ENCODE measurements around the gene NCOR1. TPM values are rescaled to one million over a fixed set of nuclear protein-coding genes. Genes with fewer than 3 reads are reported as not detected.
"Not testable (repeated sequence)": the region's sequence is repeated elsewhere in the genome, so short reads cannot be mapped to it uniquely, and the experiment has no call there.

NCOR1 gene
- total RNA-seq, 1 donor from 2014 or later: 81.0 TPM

DNA sequence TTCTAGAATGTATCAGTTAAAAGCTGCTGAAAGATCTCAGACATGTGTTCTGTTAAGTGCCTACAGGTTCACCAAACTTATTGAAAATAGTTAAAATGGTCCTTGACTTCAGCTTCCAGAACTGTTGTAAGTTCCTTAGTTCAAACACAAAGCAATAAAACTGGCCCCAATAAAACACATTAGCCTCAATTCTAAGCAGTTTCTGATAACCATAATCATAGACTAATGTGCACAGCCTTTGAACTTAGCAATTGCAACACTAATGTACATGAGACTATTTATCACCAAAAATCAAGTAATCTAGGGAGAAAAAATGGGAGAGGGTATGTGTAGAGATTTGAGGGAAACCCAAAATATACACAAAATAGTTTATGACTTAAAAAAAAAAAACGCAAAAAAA lies 17.1 kb upstream of the NCOR1 start:
- H3K27me3 ChIP-seq: no peaks in the 10 kb centered on the region
- no peak for DNase-seq (ENCODE audit: low spot score in 2 of 2)
- TF ChIP-seq, protein P1, sequence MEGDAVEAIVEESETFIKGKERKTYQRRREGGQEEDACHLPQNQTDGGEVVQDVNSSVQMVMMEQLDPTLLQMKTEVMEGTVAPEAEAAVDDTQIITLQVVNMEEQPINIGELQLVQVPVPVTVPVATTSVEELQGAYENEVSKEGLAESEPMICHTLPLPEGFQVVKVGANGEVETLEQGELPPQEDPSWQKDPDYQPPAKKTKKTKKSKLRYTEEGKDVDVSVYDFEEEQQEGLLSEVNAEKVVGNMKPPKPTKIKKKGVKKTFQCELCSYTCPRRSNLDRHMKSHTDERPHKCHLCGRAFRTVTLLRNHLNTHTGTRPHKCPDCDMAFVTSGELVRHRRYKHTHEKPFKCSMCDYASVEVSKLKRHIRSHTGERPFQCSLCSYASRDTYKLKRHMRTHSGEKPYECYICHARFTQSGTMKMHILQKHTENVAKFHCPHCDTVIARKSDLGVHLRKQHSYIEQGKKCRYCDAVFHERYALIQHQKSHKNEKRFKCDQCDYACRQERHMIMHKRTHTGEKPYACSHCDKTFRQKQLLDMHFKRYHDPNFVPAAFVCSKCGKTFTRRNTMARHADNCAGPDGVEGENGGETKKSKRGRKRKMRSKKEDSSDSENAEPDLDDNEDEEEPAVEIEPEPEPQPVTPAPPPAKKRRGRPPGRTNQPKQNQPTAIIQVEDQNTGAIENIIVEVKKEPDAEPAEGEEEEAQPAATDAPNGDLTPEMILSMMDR (IDR thresholded peaks at IDR 0.05): no peak
- H3K4me1 ChIP-seq: no peaks in the 10 kb centered on the region
- H3K9me3 ChIP-seq: no peaks in the 10 kb centered on the region
- H3K27ac ChIP-seq: no peak overlapping the region
- intact Hi-C loops (cut with DNase I): no loop called here
- peaks cover 0 to 5% of the 10 kb centered on the region in 2 donors for H3K36me3 ChIP-seq
- no peak overlapping the region for H3K4me3 ChIP-seq

DNA sequence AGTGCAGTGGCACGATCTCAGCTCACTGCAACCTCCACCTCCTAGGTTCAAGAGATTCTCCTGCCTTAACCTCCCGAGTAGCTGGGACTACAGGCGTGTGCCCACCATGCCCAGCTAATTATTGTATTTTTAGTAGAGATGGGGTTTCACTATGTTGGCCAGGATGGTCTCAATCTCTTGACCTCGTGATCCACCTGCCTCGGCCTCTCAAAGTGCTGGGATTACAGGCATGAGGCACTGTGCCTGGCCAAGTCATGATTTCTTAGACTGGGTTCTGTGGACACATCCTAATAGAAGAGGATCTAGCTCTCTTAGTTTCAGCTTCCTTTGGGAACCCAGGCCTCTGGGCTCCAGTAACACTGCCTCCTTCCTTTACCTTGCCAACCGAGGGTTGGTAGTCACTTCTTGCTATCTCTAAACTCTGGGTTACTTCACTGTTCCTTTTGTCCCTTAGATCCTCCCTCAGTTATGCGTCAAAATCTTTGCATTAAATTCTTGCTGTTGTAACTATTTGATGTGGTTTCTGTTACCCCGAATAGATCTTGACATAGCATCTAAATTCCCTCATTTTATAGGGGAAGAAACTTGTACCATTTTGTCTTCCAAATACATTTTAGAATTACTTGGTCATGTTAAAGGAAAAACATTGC lies 14.7 kb upstream of the NCOR1 start:
- H3K9me3 ChIP-seq; intact Hi-C loops (cut with DNase I); H3K4me1 ChIP-seq; H3K36me3 ChIP-seq; H3K4me3 ChIP-seq; H3K27me3 ChIP-seq; H3K27ac ChIP-seq; DNase-seq (ENCODE audit: low spot score in 2 of 2): not testable (repeated sequence)

DNA sequence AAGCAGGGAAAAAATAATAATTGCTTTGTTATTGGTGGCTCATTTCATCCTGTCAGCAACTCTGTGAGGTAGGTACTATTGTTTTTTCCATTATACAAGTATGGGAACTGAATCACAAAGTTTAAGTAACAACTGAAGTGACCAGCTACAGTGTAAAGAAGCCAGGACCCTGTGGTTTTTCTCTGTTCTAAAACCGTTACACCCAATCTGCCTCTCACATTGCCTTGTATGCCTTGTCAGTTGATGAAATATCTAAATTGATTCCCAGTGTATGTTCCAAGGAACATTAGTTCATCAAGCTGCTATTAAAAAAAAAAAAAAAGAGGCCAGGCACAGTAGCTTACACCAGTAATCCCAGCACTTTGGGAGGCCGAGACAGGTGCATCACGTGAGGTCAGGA lies 7.1 kb upstream of the NCOR1 start:
- Histone ChIP-seq H3K4me1 (peaks cover 0 to 2% of the 10 kb centered on the region in 2 donors), H3K27me3 (no peaks in the 10 kb centered on the region), H3K36me3 (no peaks in the 10 kb centered on the region), H3K9me3 (no peaks in the 10 kb centered on the region), H3K27ac (no peak overlapping the region), H3K4me3 (no peak overlapping the region)
- intact Hi-C loops (cut with DNase I): no loop called here
- TF ChIP-seq, protein P1 (IDR thresholded peaks at IDR 0.05): no peak
- no peak for DNase-seq (ENCODE audit: low spot score in 2 of 2)

DNA sequence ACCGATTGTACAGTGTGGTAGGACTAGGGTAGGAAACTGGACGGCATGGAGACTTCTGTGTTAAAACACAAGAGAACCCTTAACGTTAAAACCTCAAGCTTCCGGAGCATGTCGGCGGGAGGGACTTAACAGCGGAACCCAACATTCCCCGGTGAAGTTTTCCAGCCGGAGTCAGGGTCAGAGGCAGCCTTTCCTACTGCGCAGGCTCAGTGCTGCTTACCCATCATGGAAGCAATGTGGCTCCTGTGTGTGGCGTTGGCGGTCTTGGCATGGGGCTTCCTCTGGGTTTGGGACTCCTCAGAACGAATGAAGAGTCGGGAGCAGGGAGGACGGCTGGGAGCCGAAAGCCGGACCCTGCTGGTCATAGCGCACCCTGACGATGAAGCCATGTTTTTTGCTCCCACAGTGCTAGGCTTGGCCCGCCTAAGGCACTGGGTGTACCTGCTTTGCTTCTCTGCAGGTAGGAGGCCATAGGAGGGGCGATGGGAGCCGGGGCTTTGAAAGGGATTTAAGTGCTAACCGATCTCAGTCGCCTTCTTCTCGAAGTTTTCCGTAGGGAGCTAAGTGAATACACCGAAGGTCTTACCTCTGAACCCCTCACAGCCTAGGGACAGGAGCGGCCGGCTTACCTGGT lies 1.8 kb upstream of the NCOR1 start, which contains the start of gene PIGL:
PIGL (plus strand) TSS at position 209 of the 634 bp plus-strand sequence; CDS start at position 226, 17 bp downstream.
- intact Hi-C loops (cut with DNase I): no loop called here
- no peaks in the 10 kb centered on the region for H3K9me3 ChIP-seq
- H3K27ac ChIP-seq: peak within 1 kb of the TSS; percentile 95 to 98
- peak within 1 kb of the TSS; percentile 84 to 97 for H3K4me3 ChIP-seq
- peak; percentile 53 to 94 for DNase-seq (ENCODE audit: low spot score in 2 of 2)
- peaks cover 0 to 12% of the 10 kb centered on the region in 2 donors for H3K4me1 ChIP-seq
- H3K27me3 ChIP-seq: no peaks in the 10 kb centered on the region
- no peaks in the 10 kb centered on the region for H3K36me3 ChIP-seq
- TF ChIP-seq, protein P1 (IDR thresholded peaks at IDR 0.05): no peak

DNA sequence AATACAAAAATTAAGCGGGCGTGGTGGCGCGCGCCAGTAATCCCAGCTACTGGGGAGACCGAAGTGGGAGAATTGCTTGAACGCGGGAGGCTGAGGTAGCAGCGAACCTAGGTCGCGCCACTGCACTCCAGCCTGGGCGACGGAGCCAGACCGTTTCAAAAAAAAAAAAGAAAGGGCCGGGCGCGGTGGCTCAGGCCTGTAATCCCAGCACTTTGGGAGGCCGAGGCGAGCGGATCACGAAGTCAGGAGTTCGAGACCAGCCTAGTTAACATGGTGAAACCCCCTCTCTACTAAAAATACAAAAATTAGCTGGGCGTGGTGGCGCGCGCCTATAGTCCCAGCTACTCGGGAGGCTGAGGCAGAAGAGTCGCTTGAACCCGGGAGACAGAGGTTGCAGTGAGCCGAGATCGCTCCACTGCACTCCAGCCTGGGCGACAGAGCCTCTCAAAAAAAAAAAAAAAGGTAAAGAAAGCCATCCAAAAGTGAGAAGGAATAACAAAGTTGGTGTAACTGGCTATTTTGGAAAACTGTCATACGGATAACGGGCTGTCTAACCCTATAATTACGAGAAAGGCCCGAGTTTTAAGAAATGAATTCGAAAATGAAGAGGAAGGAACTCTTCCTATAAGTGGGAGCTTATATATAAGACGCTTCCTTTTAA lies 1.1 kb upstream of the NCOR1 start:
- intact Hi-C loops (cut with DNase I): not testable (repeated sequence)

DNA sequence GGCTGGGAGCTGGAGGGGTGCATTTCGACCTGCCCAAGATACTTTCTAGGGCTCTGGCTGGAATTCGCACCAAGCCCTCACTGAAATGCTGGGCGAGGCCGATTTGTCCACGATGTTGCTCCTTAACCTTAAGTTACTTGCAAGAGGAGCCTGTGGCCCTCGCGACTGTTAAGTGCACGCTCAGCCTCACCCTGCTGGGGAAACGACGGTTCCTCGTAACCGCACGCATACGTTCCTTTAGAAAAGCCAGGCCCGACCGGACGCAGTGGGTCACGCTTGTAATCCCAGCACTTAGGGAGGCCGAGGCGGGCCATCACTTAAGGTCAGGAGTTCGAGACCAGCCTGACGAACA lies 607 bp upstream of the NCOR1 start:
- H3K4me1 ChIP-seq: peaks cover 0 to 12% of the 10 kb centered on the region in 2 donors
- H3K4me3 ChIP-seq: peak overlapping the region; percentile 84 to 97
- H3K9me3 ChIP-seq: no peaks in the 10 kb centered on the region
- H3K27me3 ChIP-seq: no peaks in the 10 kb centered on the region
- intact Hi-C loops (cut with DNase I): loop anchor here (1.0 to 2.0 kb wide), 2 partner anchors 71 to 137 kb away; partner anchors contain the start of gene CENPV
- peak overlapping the region; percentile 95 to 98 for H3K27ac ChIP-seq
- TF ChIP-seq, protein P1 (IDR thresholded peaks at IDR 0.05): no peak
- no peak for DNase-seq (ENCODE audit: low spot score in 2 of 2)
- no peaks in the 10 kb centered on the region for H3K36me3 ChIP-seq

More for the DNA sequence above, 1.1 kb upstream of the NCOR1 start:
- not testable (repeated sequence) for H3K36me3 ChIP-seq; H3K27me3 ChIP-seq; DNase-seq (ENCODE audit: low spot score in 2 of 2); H3K9me3 ChIP-seq
- peaks cover 0 to 12% of the 10 kb centered on the region in 2 donors for H3K4me1 ChIP-seq
- H3K4me3 ChIP-seq: peak overlapping the region; percentile 84 to 97
- H3K27ac ChIP-seq: peak overlapping the region; percentile 95 to 98

Data from ascending aorta (tissue), 2 donors.